K562 (cell line): Measurements from ENCODE around the gene GOLGA2.

Source experiments
- ID3 ChIP-seq, 2 experiments: fragments of 250-450 bp in 1 of 2; fragments of 450-650 bp in 1 of 2; sonication (Bioruptor Pico) in 1 of 2; IDR thresholded peaks; 2 replicates each; pipeline versions ENCODE4 v1.6.1 to v1.8.0; 2016 to 2021; ENCODE audit warnings: mild to moderate bottlenecking in 2 of 2, moderate library complexity in 2 of 2, missing compliant biosample characterization in 1 of 2, missing genetic modification characterization in 1 of 2
- TFE3 ChIP-seq: fragments of 450-650 bp; formaldehyde crosslinking; IDR thresholded peaks from 2 replicates; pipeline ENCODE4 v1.4.0; 2020; ENCODE audit warnings: mild to moderate bottlenecking, mixed read lengths

DNA sequence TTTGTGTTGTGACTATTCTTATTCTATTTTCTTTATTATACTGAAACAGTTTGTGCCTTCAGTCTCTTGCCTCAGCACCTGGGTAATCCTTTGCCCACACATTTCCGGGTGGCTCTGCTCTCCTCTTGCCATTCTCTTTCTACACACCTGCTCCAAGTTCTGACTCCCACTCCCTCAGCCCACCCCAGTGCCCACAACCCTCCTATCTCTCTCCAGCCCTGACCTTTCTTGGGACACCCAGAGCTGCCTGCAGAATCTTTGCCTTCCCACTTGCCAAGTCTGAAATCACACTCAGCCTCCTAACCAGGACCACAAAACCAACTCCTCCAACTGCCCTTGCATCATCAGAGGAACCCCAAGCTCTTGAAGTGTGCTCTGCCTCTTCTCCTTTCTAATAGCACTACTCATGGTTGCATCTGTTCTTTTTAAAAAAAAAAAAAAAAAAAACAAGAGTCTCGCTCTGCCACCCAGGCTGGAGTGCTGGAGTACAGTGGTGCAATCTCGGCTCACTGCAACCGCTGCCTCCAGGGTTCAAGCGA, 4.3 kb upstream of the GOLGA2 start:
- no peak for TF ChIP-seq TFE3 (CRISPR knock-in tag)
- no peak for TF ChIP-seq ID3 (CRISPR knock-in tag; IDR thresholded peaks at IDR 0.05)
- TF ChIP-seq ID3 (tag; IDR thresholded peaks at IDR 0.05) = no peak
